ENCODE measurements around the gene CCL2.

GRCh38 chr17:34265711-34266110, 10.6 kb downstream of the CCL2 start:
- TF ChIP-seq CTCF (IDR thresholded peaks at IDR 0.05): no peak
- TF ChIP-seq POLR2A (IDR thresholded peaks at IDR 0.05): no peak

Data from Peyer's patch (tissue), 4 donors.